ENCODE measurements around the gene ZCCHC10. TPM values are rescaled to one million over a fixed set of nuclear protein-coding genes. Genes with fewer than 3 reads are reported as not detected.

The ZCCHC10 gene
- total and polyA plus RNA-seq, 10 of the 15 experiments (the other 5 are each of a cell fraction or from before 2014, with no cell fraction given), result 16.8 to 117 (median 53.5) TPM

DNA sequence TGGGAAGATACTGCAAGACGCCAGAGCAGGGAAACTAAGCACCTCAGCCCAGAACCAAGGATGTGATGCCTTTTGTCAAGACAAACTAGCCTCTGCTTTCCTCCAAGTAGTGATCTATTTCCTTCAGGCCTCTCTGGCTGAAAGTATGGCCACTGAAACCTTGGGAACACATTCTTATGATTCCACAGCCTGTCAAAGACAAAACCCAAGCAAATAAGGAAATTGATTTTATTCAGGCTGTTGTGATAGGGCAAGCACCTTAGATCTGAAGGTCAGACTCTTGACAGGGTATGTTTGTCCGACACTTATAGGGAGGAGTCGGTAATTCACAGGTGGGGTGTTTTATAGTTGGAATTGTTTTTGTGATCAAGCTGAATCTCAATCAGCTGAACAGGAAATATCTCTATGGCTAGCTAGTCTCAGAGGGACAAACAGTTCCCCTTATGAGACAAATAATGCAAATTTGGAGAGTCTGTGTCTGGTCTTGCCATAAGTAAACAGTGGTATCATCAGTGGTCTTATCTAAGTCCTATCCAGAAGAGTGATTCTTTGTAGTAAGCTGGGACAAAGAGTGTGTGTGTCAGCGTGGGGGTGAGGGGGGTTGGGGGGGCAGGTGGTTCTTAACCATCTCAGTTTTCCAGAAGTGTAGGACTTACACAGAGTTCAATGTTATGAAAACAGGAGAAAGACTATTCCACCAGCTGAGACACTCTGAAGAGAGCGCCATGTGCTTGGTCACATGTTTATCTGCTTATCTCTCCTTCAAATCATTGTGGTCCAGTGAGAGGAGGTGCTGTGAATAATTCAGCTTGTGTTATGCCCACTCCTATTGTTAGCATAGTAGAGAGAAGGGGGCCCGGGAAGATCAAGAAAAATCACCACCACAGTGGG lies 6.7 kb upstream of the ZCCHC10 start (continued):
- TF ChIP-seq RFX5 (IDR thresholded peaks at IDR 0.05; ENCODE audit: low read depth, low read length) (no peak), CREM (IDR thresholded peaks at IDR 0.05; ENCODE audit: low read depth) (no peak), ZNF217 (IDR thresholded peaks at IDR 0.05) (no peak)
- TF ChIP-seq, protein P1, sequence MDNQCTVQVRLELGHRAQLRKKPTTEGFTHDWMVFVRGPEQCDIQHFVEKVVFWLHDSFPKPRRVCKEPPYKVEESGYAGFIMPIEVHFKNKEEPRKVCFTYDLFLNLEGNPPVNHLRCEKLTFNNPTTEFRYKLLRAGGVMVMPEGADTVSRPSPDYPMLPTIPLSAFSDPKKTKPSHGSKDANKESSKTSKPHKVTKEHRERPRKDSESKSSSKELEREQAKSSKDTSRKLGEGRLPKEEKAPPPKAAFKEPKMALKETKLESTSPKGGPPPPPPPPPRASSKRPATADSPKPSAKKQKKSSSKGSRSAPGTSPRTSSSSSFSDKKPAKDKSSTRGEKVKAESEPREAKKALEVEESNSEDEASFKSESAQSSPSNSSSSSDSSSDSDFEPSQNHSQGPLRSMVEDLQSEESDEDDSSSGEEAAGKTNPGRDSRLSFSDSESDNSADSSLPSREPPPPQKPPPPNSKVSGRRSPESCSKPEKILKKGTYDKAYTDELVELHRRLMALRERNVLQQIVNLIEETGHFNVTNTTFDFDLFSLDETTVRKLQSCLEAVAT (IDR thresholded peaks at IDR 0.05), result no peak

DNA sequence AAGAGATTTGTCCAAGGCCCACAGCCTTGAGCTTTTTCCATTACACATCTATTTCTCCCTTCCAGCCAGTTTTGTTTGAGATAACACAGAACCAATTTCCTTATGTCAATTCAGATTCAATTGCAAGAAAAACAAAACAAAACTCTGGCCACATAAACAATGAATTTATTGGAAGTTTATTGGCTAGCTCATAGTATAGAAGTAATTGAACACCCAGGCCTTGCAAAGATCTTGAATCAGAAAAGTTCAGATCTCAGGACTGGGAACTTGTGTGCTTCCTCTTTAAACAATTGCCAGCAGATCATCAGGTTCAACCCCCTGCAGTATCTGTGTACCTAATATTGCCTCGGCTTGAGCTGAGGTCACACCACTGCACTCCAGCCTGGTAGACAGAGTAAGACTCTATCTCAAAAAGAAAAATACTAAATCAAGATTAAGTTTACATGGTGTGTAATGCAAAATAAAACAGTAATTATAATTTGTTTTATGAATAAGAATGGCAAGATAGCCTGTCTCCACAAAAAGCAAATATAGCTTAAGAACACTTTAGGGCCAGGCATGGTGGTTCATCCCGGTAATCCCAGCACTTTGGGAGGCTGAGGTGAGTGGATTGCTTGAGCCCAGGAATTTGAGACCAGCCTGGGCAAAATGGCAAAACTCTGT lies 4.1 kb upstream of the ZCCHC10 start:
- Histone ChIP-seq H4K20me1 (ENCODE audit: control insufficient read depth, insufficient read depth) (no peaks in the 10 kb centered on the region), H3K27me3 (replicated peaks in 1 of 2; ENCODE audit: control insufficient read depth in 2 of 2, insufficient read depth in 2 of 2, low read length in 1 of 2) (no peaks in the 10 kb centered on the region), H3K9me3 (replicated peaks; ENCODE audit: control insufficient read depth, insufficient read depth, low read length) (no peaks in the 10 kb centered on the region), H3K4me1 (ENCODE audit: control insufficient read depth, insufficient read depth, low read length) (peaks cover 11% of the 10 kb centered on the region), H2AFZ (ENCODE audit: control insufficient read depth, low read depth, low read length) (peak overlapping the region; percentile 44; the same call in 1 of the 2 replicates), H3K27ac (ENCODE audit: control insufficient read depth, insufficient read depth) (no peak overlapping the region), H3K36me3 (ENCODE audit: control insufficient read depth in 2 of 2, insufficient read depth in 2 of 2, low read length in 1 of 2) (no peaks in the 10 kb centered on the region), H3K9ac (ENCODE audit: control insufficient read depth, insufficient read depth, low read length) (no peak overlapping the region), H3K79me2 (ENCODE audit: control insufficient read depth, insufficient read depth, low read length) (peaks cover 4% of the 10 kb centered on the region), H3K4me3 (no peak overlapping the region), H3K4me2 (ENCODE audit: control insufficient read depth, insufficient read depth) (no peak overlapping the region)
- POLR2A ChIA-PET, result interaction anchor here (0.8 to 1.2 kb wide), 3 partner anchors 9 to 68 kb away, joined by 3 to 5 read pairs (median 4); partner anchors contain the start of gene HSPA4
- BruUV-seq (replicated peaks), result no TSS peak
- RAD21 ChIA-PET (ENCODE audit: unreplicated experiment), result no interaction called here
- FAIRE-seq (no peak), ATAC-seq (no peak), DNase-seq (ENCODE audit: low read depth, low spot score) (no peak)
- WGBS (ENCODE audit: insufficient coverage, insufficient replicate concordance, low lambda C conversion rate, missing lambda C conversion rate), result 48% methylated on average over 2 of the region's 2 CpGs
- CTCF ChIA-PET, result interaction anchor here (0.7 kb wide), 1 partner anchor 12 kb away, joined by 3 read pairs; no protein-coding TSS in a partner anchor
- SMC1A ChIA-PET (ENCODE audit: uncharacterized antibody, unreplicated experiment), result interaction anchor here (0.8 to 1.2 kb wide), 2 partner anchors 9 to 26 kb away, joined by 3 read pairs; no protein-coding TSS in a partner anchor
- in situ Hi-C loops (cut with MboI) (no loop called here), intact Hi-C loops (cut with micrococcal nuclease; ENCODE audit: unreplicated experiment) (no loop called here)
- TF ChIP-seq IRF4 (IDR thresholded peaks at IDR 0.05; ENCODE audit: low read depth, low read length) (no peak), STAT1 (conservative IDR thresholded peaks at IDR 0.05) (no peak), RCOR1 (conservative IDR thresholded peaks at IDR 0.05; ENCODE audit: low read depth, low read length) (no peak), MEF2B (IDR thresholded peaks at IDR 0.05; ENCODE audit: partially characterized antibody, poor library complexity, severe bottlenecking) (no peak), SMARCA5 (IDR thresholded peaks at IDR 0.05) (no peak), NBN (IDR thresholded peaks at IDR 0.05) (no peak), HDAC2 (IDR thresholded peaks at IDR 0.05) (no peak), EZH2 (IDR thresholded peaks at IDR 0.05; ENCODE audit: borderline replicate concordance, control insufficient read depth, low read depth, low read length) (no peak), CBX5 (IDR thresholded peaks at IDR 0.05; ENCODE audit: low read depth) (no peak), ZZZ3 (IDR thresholded peaks at IDR 0.05; ENCODE audit: control insufficient read depth, insufficient read length, low read depth) (no peak), RB1 (IDR thresholded peaks at IDR 0.05; ENCODE audit: borderline replicate concordance) (no peak), JUNB (IDR thresholded peaks at IDR 0.05) (no peak)
- TF ChIP-seq, protein P2, sequence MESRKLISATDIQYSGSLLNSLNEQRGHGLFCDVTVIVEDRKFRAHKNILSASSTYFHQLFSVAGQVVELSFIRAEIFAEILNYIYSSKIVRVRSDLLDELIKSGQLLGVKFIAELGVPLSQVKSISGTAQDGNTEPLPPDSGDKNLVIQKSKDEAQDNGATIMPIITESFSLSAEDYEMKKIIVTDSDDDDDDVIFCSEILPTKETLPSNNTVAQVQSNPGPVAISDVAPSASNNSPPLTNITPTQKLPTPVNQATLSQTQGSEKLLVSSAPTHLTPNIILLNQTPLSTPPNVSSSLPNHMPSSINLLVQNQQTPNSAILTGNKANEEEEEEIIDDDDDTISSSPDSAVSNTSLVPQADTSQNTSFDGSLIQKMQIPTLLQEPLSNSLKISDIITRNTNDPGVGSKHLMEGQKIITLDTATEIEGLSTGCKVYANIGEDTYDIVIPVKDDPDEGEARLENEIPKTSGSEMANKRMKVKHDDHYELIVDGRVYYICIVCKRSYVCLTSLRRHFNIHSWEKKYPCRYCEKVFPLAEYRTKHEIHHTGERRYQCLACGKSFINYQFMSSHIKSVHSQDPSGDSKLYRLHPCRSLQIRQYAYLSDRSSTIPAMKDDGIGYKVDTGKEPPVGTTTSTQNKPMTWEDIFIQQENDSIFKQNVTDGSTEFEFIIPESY (IDR thresholded peaks at IDR 0.05), result no peak
- TF ChIP-seq, protein P3, sequence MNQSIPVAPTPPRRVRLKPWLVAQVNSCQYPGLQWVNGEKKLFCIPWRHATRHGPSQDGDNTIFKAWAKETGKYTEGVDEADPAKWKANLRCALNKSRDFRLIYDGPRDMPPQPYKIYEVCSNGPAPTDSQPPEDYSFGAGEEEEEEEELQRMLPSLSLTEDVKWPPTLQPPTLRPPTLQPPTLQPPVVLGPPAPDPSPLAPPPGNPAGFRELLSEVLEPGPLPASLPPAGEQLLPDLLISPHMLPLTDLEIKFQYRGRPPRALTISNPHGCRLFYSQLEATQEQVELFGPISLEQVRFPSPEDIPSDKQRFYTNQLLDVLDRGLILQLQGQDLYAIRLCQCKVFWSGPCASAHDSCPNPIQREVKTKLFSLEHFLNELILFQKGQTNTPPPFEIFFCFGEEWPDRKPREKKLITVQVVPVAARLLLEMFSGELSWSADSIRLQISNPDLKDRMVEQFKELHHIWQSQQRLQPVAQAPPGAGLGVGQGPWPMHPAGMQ (IDR thresholded peaks at IDR 0.05; ENCODE audit: borderline replicate concordance), result no peak
